Measurements from ENCODE around the gene CLIC3.
A peak's percentile ranks its signal among the peaks of the same experiment; 100 is the strongest.
"Not testable (repeated sequence)": the region's sequence is repeated elsewhere in the genome, so short reads cannot be mapped to it uniquely, and the experiment has no call there.

The CLIC3 gene, protein sequence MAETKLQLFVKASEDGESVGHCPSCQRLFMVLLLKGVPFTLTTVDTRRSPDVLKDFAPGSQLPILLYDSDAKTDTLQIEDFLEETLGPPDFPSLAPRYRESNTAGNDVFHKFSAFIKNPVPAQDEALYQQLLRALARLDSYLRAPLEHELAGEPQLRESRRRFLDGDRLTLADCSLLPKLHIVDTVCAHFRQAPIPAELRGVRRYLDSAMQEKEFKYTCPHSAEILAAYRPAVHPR

DNA sequence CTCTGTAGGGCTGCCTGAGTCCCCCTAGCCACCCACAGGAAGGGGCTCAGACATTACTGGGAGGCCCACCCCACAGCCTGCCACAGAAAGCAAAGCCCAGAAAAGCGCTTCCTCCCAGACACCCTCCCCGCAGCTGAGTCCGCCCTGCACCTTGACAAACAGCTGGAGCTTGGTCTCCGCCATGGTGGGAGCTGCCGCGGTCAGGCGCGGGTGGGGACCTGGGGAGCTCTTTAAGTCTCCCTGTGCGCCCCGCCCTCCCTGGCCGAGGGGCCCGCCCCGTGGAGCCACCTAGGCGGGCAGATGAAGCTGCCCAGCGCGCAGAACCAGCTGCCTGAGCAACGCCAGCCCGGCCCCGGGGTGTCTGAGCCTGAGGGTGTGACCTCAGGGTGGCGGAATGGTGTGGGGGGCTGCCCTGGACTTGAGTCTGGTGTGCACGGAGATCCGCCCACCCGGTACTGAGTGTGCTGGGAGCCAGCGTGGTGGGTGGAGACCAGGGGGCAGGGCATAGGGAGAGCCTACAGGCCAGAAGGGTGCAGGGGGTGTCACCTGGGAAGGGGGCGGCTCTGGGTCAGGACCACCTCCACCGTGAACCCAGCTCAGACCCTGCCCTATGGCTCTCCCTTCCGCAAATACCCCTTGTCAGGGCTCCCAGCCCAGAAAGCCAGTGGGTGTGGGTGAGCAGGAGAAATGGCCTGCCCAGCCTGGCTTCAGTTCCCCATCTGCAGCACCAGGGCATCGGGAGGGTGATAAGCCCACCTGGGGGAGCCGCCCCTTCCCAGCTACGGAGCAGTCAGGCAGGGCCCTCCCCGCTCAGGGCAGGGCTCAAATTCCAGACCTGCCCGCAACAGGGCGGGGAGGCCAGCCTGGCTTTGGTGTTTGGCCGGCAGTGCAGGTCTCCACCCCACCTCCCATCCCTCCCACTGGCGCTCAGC, at the start of gene CLIC3:
Gene CLIC3, minus strand, starts transcription at position 208 of the 932 bp plus-strand sequence. Its CDS starts 25 bp downstream, at position 183.
- no peak for DNase-seq (ENCODE audit: low read depth in 1 of 2, low spot score in 1 of 2)

DNA sequence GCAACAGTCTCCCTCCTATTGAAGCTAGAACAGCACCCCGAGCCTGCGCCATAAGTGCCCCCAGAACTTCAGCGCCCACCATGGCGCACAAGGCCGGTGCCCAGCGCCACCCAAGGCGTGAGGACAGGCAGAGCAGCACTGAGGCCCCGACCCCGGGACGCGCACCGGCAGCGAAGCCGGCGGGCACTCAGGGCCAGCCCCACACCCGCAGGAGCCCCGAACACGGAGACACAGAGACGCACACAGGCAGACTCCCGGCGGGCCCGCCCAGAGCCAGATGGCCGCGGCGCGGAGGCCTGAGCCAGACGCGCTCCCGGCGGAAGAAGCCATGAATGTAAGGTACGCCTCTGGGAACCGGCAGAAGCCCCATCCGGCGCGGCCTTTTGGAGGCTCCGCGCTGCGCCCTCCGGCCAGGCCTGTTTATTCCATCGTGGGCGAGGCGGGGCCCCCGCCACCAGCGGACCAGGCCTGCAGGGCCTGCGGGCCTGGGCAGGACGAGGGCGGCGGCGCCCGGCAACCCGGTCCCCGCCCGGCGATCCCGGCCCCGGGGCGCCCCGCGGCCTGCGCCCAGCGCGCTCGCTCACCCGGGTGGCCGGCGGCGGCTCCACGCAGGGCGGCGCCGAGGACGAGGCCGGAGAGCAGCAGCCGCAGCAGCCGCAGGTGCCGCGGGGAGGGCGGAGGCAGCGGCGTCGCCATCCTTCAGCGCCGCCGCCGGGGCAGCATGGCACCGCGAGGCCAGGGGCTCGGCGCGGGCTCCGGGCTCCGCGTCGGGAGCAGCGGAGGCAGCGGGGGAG, 49.1 kb upstream of the CLIC3 start:
- no peak for DNase-seq (ENCODE audit: low read depth in 1 of 2, low spot score in 1 of 2)

DNA sequence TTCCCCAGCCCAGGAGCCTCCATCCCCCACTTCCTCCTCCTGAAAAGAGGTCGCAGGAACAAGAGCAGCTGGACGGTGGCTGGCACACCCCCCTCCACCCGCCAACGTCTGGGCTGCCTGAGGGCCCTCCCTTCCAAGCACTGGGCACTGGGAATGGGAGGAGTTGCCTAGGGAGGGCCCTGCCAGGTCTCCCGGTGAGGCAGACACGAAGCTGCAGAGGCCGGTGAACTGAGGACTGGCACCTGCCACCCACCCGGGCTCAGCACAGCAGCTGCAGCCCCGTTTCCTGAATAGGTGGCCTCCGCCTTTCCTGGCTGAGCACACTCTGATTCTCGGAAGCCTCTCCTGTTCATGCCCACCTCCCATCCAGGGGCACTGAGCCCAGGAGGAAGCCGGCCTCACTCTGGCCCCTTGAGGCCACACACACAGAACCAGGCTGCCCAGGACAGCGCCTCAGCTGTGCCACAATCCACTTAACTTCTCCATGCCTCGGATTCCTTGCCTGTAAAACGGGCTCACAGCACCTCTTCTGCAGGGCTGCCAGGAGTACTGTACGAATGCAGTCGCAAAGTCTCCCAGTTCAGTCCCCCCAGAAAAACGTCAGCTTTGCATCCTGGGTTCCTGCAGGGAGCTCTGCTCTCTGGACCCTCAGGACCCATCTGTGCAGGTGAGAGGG, 48.3 kb upstream of the CLIC3 start:
- DNase-seq (ENCODE audit: low read depth in 1 of 2, low spot score in 1 of 2) = no peak

DNA sequence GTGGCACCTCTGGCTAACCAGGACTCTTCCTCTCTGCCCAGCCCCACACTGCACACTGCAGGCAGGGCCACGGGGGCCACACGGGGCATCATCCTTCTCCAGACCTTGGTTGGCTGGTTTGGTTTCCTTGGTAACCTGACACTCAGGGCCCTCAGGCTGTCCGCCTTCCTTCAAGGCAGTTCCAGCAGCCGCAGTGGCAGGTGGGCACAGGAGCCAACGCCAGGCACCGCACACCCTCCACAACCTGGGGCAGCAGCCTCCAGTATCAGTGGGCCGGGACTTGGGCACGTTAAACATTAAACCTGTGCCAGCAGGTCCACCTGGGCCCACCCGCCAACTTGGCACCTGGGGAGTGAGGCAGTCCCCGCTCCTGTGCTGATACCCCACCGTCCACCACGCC, 47.7 kb upstream of the CLIC3 start:
- no peak for DNase-seq (ENCODE audit: low read depth in 1 of 2, low spot score in 1 of 2)

DNA sequence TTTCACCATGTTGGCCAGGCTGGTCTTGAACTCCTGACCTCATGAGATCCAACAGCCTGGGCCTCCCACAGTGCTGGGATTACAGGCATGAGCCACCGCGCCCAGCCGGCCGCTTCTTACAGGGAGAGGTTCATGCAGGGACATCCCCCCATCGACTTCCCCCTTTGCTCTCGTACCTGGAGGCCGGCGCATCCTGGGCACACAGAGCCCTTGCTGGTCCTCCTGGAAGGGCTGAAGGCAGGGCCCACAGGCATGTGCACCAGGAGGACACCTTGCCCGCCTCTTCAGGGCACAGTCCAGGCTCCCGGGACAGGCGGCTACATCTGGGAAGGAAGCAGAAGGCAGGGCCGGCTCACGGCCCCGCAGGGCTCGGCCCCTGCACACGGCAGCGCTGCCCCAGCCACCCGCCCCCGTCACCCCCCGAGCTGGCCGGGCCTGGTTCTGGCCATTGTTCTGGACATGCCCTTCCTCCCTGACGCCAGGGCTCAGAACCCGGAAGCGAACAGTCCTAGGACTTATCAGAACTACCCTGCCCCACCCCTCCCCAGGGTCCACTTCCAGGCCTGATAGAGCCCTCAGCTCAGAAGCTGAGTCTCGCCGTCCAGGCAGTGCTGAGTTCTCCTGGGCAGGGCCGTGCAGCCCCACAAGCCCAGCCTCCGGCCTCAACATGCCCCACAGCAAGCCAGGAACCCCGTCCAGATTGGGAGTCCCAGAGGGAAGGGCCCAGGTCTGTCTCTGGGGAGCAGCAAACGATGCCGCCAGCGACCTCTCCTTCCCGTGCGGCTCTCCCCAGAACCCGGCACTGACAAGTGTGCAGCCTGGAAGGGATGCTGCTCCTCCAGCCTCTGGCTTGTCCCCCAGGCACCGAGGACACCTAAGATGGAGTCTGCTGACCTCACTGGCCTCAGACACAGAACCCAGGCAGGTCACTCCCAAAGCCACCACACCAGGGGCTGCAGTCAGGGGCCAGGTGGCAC, 46.7 kb upstream of the CLIC3 start:
- DNase-seq (ENCODE audit: low read depth in 1 of 2, low spot score in 1 of 2) = no peak

DNA sequence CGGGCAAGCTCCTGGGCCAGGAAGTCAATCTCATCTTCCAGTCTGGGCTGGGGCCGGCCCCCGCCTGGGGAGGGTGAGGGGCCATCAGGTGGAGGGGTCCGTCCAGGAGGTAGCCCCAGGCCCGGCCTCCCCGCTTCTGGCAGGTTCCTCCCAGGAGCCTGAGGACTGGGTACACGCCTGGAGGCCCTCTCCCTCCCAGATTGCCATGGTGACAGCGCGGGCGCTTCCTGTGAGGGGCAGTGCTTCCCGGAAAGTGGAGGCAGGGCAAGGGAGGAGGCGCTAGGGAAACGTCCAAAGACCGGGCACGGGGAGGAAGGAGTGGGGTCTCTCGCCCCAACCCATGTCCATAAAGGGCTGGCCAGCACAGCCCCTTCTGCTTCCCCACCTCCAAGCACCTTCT, 44.8 kb upstream of the CLIC3 start:
- no peak for DNase-seq (ENCODE audit: low read depth in 1 of 2, low spot score in 1 of 2)

DNA sequence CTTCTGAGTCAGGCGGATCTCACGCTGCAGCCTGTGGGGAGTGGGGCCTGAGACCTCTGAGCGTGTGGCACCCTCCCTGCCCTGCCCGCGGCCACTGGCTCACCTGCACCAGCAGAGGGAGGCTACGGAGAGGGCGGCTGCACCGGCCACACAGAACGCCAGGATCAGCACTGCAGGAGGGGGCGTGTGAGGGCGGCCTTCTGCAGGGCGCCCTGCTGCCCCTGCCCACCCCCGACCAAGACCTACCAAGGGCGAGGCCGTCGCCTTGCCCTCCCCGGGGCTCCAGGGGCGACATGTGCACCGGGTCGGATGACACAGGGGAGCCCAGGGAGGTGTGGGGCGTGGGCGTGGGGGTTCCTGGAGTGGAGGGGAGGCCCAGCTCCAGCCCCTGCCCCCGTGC, 44.2 kb upstream of the CLIC3 start:
- no peak for DNase-seq (ENCODE audit: low read depth in 1 of 2, low spot score in 1 of 2)

DNA sequence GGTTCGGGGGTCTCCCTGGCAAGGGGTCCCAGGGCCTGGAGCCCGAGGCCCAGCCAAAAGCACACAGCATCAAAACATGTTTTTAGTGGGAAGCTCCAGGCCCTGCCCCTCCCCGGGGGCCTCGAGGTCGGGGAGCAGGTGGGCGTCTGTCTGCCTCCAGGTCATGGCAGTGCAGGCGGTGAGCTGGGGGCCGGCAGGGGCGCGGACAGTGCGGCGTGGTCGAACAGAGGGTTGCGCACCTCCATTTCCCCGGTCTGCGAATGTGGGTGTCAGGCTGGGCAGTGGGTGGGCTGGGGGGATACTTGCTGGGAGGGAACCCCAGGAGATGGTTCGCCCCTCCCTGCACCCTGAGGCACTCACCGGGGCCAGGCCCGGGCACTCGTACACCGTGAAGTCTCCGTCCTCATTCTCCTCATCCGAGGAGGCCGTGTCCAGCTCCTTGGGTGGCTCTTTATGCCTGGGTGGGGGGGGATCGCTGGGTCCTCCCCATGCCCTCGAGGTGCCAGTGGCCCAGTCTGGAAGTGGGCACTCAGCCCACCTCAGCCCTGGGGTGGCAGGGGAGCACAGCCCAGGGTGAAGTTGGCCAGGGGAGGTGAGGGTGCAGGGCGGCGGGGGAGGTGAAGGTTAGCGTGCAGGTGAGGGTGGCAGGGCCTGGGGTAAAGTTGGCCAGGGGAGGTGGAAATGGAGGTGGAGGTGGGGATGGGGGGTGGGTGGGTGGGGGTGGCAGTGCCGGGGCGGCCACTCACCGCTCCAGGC, 43.4 kb upstream of the CLIC3 start:
- DNase-seq (ENCODE audit: low read depth in 1 of 2, low spot score in 1 of 2) = no peak

DNA sequence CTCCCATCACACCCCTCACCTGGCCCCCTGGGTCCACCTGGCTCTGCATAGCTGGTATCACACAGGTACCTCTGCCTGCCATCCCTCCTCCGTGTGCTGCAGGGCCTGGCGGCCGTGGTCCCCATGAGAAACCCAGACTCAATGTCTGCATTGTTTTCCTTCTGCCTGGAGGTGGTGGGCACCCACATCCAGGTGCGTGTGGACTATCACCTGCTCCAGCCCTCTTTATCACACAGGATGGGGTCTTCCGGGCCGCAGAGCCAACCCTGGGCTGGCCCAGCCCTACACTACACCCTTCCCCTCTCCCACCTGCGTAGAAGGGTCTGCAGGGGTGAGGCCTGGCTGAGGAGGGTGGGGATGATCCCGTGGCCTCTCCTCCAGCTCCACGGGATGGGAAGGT, 42.5 kb upstream of the CLIC3 start:
- no peak for DNase-seq (ENCODE audit: low read depth in 1 of 2, low spot score in 1 of 2)

DNA sequence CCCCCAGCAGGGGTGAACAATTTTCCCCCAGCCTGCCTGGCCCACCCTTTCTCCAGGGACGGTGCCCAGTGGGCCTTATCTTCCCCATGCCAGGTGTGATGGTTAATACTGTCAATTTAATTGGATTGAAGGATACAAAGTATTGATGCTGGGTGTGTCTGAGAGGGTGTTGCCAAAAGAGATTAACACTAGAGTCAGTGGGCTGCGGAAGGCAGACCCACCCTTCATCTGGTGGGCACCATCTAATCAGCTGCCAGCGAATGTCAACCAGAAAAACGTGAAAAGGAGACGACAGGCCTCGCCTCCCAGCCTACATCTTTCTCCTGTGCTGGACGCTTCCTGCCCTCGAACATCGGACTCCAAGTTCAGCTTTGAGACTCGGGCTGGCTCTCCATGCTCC, 41.1 kb upstream of the CLIC3 start:
- DNase-seq (ENCODE audit: low read depth in 1 of 2, low spot score in 1 of 2) = no peak

DNA sequence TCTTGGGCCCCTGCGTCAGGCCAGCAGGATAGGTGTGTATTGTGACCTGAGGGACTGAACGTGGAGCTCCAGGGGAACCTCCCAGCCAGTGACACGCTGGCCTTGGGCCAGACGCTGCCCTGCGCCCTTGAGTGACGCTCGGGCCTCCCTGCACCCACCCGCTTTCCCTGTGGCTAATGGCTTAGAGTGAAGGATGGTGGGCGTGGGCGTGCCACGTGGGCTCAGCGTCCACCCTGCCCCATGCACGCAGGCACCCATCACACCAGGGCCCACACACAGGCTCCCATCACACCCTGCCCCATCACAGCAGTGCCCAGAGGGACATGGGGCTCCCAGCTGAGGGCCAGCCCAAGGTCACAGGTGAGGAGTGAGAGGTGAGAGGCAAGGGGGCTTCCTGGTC, 40.7 kb upstream of the CLIC3 start:
- DNase-seq (ENCODE audit: low read depth in 1 of 2, low spot score in 1 of 2) = no peak

DNA sequence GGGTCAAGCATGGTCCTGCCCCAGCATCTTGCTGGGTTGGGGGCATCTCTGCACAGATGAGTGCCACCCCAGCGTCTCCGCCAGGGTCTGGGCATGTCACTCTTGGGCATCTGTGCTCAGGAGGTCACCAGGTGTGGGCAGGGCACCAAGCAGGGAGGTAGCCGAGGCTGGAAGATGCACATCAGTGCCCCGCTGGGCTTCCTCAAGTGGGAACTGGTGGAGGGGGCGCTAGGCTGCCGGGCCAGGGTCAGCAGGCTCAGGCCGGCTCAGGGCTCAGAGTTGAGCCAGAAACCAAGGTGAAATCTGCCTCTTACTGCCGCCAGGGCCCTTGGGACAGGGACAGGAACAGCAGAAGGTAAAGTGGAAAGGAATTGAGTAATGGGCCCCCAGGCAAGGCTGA, 39.6 kb upstream of the CLIC3 start:
- DNase-seq (ENCODE audit: low read depth in 1 of 2, low spot score in 1 of 2) = no peak

DNA sequence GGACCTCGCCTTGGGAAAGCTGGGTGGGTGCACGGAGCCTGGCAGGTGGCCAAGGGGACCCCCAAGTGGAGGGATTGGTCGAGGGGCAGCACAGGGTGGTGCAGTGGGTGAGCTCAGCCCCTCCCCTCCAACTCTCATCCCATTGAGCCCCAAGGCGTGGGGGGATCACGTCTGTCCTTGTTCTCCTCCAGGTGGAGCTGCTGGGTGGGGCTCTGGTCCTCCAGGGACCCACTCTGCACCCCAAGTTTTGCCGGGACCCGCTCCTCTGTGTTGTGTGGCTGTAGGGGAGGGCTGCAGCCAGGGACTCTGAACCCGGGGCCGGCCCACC, 39.1 kb upstream of the CLIC3 start:
- no peak for DNase-seq (ENCODE audit: low read depth in 1 of 2, low spot score in 1 of 2)

DNA sequence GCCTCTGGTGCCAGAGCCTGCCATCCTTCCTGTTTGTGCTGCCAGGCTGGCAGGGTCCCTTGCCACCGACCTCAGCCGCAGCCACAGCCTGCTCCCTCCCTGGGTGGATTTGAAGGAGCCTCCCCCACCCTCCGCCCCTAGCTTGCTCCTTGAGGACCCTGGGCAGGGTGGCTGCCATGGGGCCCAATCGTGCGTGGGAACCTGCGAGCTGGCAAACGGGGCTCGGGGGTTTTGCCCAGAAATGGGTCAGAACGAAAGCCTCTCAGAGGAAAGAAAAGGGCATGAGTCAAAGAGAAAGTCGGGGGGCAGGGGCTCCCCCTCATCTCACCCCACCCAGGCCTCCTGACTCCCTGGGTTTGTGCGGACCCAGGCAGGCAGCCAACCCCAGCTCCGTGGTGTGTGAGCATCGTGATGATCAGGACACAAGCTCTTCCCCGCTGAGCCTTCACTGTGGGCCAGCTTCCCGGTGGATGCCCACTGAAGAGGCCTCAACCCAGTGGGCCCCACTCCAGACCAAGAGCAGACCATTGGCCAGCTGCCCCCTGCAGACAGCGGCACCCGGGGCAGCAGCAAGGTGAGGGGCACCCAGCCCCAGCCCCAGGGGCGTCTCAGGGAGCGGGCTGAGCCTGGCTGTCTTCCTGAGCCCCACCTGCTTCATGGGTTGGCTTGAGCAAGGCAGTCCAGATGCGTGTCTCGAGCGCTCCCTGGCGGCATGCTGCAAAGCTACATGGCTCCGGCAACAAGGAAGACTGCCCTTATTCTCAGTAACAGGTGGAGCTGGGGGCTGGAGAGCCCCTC, 38.5 kb upstream of the CLIC3 start:
- DNase-seq (ENCODE audit: low read depth in 1 of 2, low spot score in 1 of 2) = peak; percentile 77 to 83

DNA sequence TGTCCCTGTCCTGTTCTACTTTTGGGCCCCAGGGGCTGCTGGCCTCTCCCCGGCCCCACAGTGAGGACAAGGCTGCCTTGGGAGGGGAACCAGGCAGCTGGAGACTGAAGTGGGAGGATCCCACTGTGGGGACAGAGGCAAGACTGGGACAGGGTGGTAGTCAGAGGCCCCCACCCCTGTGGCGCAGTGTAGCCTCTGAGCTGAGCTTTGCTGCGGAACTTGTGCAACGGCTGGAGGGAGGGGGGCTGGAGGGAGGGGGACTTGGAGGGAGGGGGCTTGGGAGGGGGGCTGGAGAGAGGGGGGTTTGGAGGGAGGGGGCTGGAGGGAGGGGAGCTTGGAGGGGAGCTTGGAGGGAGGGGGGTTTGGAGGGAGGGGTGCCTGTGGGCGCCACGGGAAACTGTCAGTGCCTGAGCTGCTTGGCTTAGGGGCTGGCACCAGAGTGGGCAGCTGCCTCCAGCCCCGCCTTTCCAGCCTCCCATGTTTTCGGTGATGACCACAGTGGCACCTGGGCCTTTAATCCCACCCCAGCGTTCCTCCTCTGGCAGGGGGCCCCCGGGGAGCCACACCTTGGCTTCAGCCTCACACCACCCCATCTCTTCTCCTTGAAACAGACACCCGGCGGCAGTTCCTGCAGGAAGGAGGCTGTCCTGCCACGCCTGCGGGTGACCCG, 37.8 kb upstream of the CLIC3 start:
- DNase-seq (ENCODE audit: low read depth in 1 of 2, low spot score in 1 of 2) = no peak

DNA sequence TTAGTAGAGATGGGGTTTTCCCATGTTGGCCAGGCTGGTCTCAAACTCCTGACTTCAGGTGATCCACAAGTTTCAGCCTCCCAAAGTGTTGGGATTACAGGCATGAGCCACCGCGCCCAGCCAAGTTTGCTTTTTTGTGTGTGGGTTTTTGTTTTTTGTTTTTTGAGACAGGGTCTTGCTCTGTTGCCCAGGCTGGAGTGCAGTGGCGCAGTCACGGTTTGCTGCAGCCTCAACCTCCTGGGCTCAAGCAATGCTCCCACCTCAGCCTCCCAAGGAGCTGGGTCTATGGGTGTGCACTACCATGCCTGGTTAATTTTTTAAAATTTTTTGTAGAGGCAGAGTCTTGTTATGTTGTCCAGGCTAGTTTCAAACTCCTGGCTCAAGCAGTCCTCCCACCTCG, 37.1 kb upstream of the CLIC3 start:
- DNase-seq (ENCODE audit: low read depth in 1 of 2, low spot score in 1 of 2) = not testable (repeated sequence)

DNA sequence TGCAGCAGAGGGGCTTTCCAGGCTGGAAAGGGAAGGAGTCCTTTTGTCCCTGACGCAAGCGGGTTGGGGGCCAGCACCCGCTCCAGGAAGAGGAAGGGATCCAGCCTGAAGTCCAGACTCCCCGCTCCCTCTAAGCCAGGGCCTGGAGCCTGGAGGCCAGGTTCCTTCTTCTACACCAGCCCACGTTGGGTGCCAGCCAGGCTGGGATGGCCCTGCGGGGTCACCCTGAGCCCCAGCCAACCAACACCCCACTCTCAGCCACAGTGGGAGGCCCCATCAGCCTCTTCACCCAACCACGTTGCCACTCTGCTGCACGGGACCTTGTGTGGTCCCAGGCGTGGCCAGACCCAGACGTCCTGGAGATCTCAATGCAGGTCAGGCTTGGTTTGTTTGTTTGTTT, 36.5 kb upstream of the CLIC3 start:
- DNase-seq (ENCODE audit: low read depth in 1 of 2, low spot score in 1 of 2) = no peak
